Omental fat pad (tissue), 4 donors: ENCODE data around the gene AKAP8L. TPM values are rescaled to one million over a fixed set of nuclear protein-coding genes. Genes with fewer than 3 reads are reported as not detected.

ENCODE experiments used
- ATAC-seq: fragments of 150-250 bp; one replicate; pipeline ENCODE4 v1.9.1; 2016; ENCODE audit warnings: mild to moderate bottlenecking, moderate library complexity; ENCODE audit not compliant: low FRiP score
- DNase-seq: peaks from one replicate; pipeline ENCODE4 v3.0.0-alpha.2; 2019; ENCODE audit warnings: low spot score
- total RNA-seq, 4 donors: library from RNA; depleted of rRNA; stranded (reverse); fragments of >200 nt; gene quantifications; one replicate each; pipeline ENCODE4 v1.1.0, GENCODE V29; 2016
- TF ChIP-seq, protein P1 (sequence below), 3 donors: fragments of 450-650 bp; IDR thresholded peaks; one replicate each; pipeline ENCODE4 v1.5.1; 2016 to 2017; ENCODE audit warnings: antibody characterized with exemption in 3 of 3, mild to moderate bottlenecking in 3 of 3, moderate library complexity in 2 of 3

AKAP8L gene
- total RNA-seq, 4 donors from 2014 or later: 52.2 to 141 (median 79.5) TPM

GRCh38 chr19:15427350-15427700 lies 8.5 kb upstream of the AKAP8L start:
- TF ChIP-seq, protein P1, sequence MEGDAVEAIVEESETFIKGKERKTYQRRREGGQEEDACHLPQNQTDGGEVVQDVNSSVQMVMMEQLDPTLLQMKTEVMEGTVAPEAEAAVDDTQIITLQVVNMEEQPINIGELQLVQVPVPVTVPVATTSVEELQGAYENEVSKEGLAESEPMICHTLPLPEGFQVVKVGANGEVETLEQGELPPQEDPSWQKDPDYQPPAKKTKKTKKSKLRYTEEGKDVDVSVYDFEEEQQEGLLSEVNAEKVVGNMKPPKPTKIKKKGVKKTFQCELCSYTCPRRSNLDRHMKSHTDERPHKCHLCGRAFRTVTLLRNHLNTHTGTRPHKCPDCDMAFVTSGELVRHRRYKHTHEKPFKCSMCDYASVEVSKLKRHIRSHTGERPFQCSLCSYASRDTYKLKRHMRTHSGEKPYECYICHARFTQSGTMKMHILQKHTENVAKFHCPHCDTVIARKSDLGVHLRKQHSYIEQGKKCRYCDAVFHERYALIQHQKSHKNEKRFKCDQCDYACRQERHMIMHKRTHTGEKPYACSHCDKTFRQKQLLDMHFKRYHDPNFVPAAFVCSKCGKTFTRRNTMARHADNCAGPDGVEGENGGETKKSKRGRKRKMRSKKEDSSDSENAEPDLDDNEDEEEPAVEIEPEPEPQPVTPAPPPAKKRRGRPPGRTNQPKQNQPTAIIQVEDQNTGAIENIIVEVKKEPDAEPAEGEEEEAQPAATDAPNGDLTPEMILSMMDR (IDR thresholded peaks at IDR 0.05): no peak
- ATAC-seq: no peak

DNA sequence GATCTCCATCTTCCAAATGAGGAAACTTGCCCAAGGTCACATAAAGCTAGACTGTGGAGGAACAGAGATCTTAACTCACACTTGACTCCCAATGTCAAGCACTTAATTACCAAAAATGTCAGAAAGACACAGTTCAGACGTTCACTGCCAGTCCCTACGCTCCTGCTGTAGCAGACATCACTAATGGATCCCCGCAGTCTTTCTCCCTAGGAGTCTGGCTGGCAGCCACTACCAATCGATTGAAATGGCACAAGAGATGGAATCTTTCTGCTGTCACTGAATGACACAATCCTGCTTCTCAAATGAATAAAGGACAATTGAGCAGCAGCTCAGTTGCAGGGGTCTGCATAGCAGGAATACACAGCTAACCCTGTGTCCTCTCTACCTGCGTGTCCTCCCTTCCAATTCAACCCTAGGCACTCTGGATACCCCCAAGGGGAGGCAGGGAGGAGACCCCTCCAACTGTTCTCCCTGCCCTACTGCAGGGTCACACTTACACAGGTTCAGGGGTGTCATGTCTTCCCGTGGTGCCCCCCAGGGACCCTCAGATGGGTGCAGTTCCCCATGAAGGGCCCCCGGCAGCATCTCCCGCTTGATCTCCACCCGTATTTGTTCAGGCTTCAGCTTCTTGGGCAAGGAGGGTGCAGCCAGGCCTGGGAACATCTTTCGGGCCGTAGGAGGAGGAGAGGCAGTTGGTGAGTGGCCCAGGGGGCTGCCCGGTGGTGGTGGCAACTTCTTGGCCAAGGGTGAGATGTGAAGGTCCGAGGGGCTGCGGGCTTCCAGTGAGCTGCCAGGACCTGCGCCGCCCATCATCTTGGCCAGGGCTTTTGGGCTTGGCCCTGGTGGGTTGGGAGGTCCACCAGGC lies 7.9 kb upstream of the AKAP8L start:
- TF ChIP-seq, protein P1 (IDR thresholded peaks at IDR 0.05): no peak
- DNase-seq: no peak
- no peak for ATAC-seq

More at GRCh38 chr19:15427350-15427700, 8.5 kb upstream of the AKAP8L start:
- DNase-seq: no peak

- TF ChIP-seq, protein P1 (IDR thresholded peaks at IDR 0.05): no peak
- DNase-seq: no peak
- no peak for ATAC-seq
Measured at GRCh38 chr19:15425321-15425950, 6.6 kb upstream of the AKAP8L start.

DNA sequence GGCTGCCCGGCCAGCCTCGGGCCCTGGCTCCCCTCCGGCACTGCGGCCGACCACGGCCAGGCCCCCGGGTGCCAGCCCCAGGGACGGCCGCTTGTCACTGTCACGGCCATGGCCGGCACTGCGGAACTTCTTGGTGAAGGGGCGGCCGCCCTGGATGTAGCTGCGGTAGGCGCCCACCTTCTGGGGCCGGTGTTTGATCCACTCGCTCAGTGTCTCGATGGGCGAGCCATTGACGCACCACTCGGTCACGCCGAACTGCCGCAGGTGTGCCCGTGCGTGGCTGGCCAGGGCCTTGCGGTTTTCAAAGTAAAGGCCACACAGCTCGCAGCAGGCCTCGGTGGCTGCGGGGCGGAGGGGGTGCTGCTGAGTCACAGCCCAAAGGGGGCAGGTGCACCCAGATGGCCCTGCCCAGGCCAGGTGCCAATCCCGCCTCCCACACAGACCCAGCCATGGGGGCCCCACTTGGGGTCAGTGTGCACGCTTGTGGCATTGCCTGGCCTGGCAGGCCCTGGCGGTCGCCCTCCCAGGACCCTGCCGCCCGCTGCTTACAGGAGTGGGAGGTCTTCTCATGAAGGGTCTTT lies 6.0 kb upstream of the AKAP8L start:
- DNase-seq: no peak
- TF ChIP-seq, protein P1 (IDR thresholded peaks at IDR 0.05): no peak
- ATAC-seq: no peak

DNA sequence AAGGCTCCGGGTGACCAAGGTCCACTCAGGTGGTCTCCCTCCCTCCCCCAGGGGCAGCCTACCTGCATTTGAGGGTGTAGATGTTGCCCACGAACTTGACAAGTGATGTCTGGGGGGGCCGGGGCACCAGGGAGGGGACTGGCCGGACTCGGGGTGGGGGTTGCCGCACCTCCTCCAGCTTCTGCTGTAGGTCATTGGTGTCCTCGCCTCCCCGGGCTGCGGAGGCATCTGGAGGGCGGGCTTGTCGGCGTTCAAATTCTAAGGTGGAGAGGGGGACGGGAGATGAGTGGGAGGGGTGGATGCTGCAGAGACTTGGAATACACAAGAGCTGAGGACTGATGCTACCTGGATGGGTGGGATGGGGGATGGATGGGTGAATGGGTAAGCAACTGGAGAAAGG lies 5.3 kb upstream of the AKAP8L start:
- no peak for ATAC-seq
- DNase-seq: no peak
- TF ChIP-seq, protein P1 (IDR thresholded peaks at IDR 0.05): no peak

DNA sequence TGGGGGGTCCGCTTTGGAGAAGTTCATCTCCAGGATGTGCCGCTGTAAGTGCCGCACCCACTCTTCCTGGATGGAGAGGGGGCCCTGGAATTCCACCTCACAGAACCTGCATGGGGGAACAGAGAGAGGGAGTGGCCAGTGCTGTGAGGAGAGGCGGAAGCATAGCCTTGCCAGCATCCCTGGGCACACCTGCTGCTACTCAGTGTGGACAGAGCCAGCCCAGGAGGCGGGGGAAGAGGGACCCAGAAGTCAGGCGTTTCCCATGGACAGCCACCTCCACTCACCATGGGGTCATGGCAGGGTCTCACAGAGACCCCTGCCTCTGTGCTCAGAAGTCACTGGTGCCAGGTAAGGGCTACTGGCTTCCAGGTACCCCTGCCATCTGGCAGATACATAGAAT lies 4.3 kb upstream of the AKAP8L start:
- no peak for DNase-seq
- ATAC-seq: no peak
- TF ChIP-seq, protein P1 (IDR thresholded peaks at IDR 0.05): no peak
